ENCODE results near the gene MAGEA4.

Gene MAGEA4

DNA sequence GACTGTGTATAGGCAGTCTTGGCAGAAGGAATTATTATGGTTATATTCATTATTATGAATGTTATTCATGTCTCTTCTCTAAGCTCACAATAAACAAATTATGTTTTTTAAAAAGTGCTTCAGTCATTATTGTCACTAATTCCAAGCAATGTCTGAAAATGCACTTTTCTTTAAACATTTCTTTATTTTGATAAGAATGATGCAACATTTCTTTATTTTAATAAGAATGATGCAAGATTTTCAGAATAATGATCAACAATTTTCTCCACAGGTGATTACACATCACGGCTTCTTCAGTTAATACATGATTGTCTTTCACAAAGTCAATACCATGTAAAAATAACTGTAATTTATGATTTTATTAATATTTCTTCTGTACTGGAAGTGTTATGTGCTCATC, 22.7 kb downstream of the MAGEA4 start:
- no peak overlapping the region for H2BK120ac ChIP-seq (ENCODE audit: insufficient read depth, low read length, poor library complexity)
- no peak overlapping the region for H2AK5ac ChIP-seq (ENCODE audit: low read length)
- H3K4me3 ChIP-seq (ENCODE audit: low read depth, low read length), result no peak overlapping the region
- no peaks in the 10 kb centered on the region for H3K27me3 ChIP-seq (ENCODE audit: insufficient read depth, low read length)
- H4K91ac ChIP-seq (ENCODE audit: low read depth, low read length), result no peak overlapping the region
- H3K4me1 ChIP-seq (ENCODE audit: control insufficient read depth in 1 of 2, insufficient read depth in 2 of 2, low read length in 2 of 2), result no peaks in the 10 kb centered on the region
- H3K36me3 ChIP-seq (ENCODE audit: control insufficient read depth in 1 of 2, insufficient read depth in 2 of 2, low read length in 2 of 2), result no peaks in the 10 kb centered on the region
- H2BK12ac ChIP-seq (ENCODE audit: low read length), result no peak overlapping the region
- H3K4ac ChIP-seq (ENCODE audit: low read depth, low read length), result no peak overlapping the region
- no peak overlapping the region for H2BK5ac ChIP-seq (ENCODE audit: low read depth, low read length, poor library complexity)
- WGBS (ENCODE audit: extremely low coverage, insufficient coverage, insufficient read length), result no CpG with 5 or more reads among the region's 1 CpG
- DNase-seq, result no peak
- H3K27ac ChIP-seq (ENCODE audit: low read depth, low read length), result no peak overlapping the region
- H3K14ac ChIP-seq (ENCODE audit: low read length), result no peak overlapping the region
- no peak overlapping the region for H3K23ac ChIP-seq (ENCODE audit: low read length)
- no peak overlapping the region for H4K12ac ChIP-seq (ENCODE audit: low read depth, low read length)
- no peak overlapping the region for H3K4me2 ChIP-seq (ENCODE audit: low read length)
- no peaks in the 10 kb centered on the region for H3K9me3 ChIP-seq (ENCODE audit: insufficient read depth, low read depth, low read length)
- H3K79me2 ChIP-seq (ENCODE audit: control insufficient read depth, insufficient read depth, low read length, poor library complexity), result no peaks in the 10 kb centered on the region
- H4K8ac ChIP-seq (ENCODE audit: low read depth, low read length), result no peak overlapping the region
- no peak overlapping the region for H2AFZ ChIP-seq (ENCODE audit: insufficient read depth, low read length, poor library complexity)
- no peaks in the 10 kb centered on the region for H3K79me1 ChIP-seq (ENCODE audit: low read length)
- no peak overlapping the region for H3K18ac ChIP-seq (ENCODE audit: low read length)
- H3K9ac ChIP-seq (ENCODE audit: low read length), result no peak overlapping the region

DNA sequence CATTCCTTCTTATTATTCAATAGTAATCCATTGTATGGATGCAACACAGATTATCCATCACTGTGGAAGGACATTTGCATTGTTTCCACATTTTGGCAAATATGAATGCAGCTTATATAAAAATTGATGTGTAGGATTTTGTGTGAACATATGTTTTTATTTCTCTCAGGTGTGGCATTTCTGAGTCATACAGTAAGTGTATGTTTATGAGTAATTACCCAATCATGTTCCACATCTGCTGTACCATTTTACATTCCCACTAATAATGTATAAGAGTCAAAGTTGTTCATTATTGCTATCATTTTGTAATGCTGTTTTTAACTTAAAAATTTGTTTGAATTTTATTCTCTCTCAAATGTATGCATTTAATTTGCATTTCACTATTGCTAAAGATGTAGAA, 25.5 kb downstream of the MAGEA4 start:
- no peak overlapping the region for H3K18ac ChIP-seq (ENCODE audit: low read length)
- H3K4ac ChIP-seq (ENCODE audit: low read depth, low read length), result no peak overlapping the region
- no peak overlapping the region for H2AFZ ChIP-seq (ENCODE audit: insufficient read depth, low read length, poor library complexity)
- H4K8ac ChIP-seq (ENCODE audit: low read depth, low read length), result no peak overlapping the region
- H2BK120ac ChIP-seq (ENCODE audit: insufficient read depth, low read length, poor library complexity), result no peak overlapping the region
- no peaks in the 10 kb centered on the region for H3K27me3 ChIP-seq (ENCODE audit: insufficient read depth, low read length)
- no peak overlapping the region for H2BK5ac ChIP-seq (ENCODE audit: low read depth, low read length, poor library complexity)
- no peaks in the 10 kb centered on the region for H3K4me1 ChIP-seq (ENCODE audit: control insufficient read depth in 1 of 2, insufficient read depth in 2 of 2, low read length in 2 of 2)
- no peak overlapping the region for H3K4me3 ChIP-seq (ENCODE audit: low read depth, low read length)
- no peak overlapping the region for H4K12ac ChIP-seq (ENCODE audit: low read depth, low read length)
- H3K9ac ChIP-seq (ENCODE audit: low read length), result no peak overlapping the region
- H3K27ac ChIP-seq (ENCODE audit: low read depth, low read length), result no peak overlapping the region
- no peak overlapping the region for H3K23ac ChIP-seq (ENCODE audit: low read length)
- no peak for DNase-seq
- no peak overlapping the region for H3K4me2 ChIP-seq (ENCODE audit: low read length)
- H3K36me3 ChIP-seq (ENCODE audit: control insufficient read depth in 1 of 2, insufficient read depth in 2 of 2, low read length in 2 of 2), result no peaks in the 10 kb centered on the region
- no peaks in the 10 kb centered on the region for H3K9me3 ChIP-seq (ENCODE audit: insufficient read depth, low read depth, low read length)
- no peak overlapping the region for H4K91ac ChIP-seq (ENCODE audit: low read depth, low read length)
- H3K79me1 ChIP-seq (ENCODE audit: low read length), result no peaks in the 10 kb centered on the region
- H2BK12ac ChIP-seq (ENCODE audit: low read length), result no peak overlapping the region
- H3K79me2 ChIP-seq (ENCODE audit: control insufficient read depth, insufficient read depth, low read length, poor library complexity), result no peaks in the 10 kb centered on the region
- no peak overlapping the region for H2AK5ac ChIP-seq (ENCODE audit: low read length)
- no peak overlapping the region for H3K14ac ChIP-seq (ENCODE audit: low read length)

DNA sequence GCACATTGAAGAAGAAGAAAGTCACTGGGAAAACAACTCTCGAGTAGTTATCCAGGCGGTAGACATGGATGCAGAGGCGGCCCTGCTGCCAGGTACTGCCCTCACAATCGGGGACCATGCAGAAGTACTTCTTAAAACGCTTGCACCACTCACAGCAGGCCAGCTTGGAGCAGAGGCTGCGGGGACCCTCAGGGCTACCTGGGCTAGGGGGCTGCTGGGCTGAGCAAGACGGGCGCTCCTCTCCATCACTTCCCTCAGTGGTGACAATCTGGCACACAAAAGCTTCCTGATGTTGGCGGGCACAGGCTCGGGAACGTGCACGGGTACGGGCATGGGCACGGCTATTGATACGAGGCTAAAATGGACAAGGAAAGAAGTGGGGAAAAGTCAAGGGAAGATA, 42.0 kb downstream of the MAGEA4 start:
- Histone ChIP-seq H3K79me1 (ENCODE audit: low read length) (no peaks in the 10 kb centered on the region), H3K79me2 (ENCODE audit: control insufficient read depth, insufficient read depth, low read length, poor library complexity) (no peaks in the 10 kb centered on the region), H2BK5ac (ENCODE audit: low read depth, low read length, poor library complexity) (no peak overlapping the region), H3K36me3 (ENCODE audit: control insufficient read depth in 1 of 2, insufficient read depth in 2 of 2, low read length in 2 of 2) (peaks cover 8 to 14% of the 10 kb centered on the region in 2 experiments), H3K9me3 (ENCODE audit: insufficient read depth, low read depth, low read length) (no peaks in the 10 kb centered on the region), H3K4me2 (ENCODE audit: low read length) (no peak overlapping the region), H2BK12ac (ENCODE audit: low read length) (no peak overlapping the region), H3K14ac (ENCODE audit: low read length) (no peak overlapping the region), H3K27ac (ENCODE audit: low read depth, low read length) (no peak overlapping the region), H3K23ac (ENCODE audit: low read length) (no peak overlapping the region), H3K27me3 (ENCODE audit: insufficient read depth, low read length) (no peaks in the 10 kb centered on the region), H3K4me3 (ENCODE audit: low read depth, low read length) (no peak overlapping the region), H4K12ac (ENCODE audit: low read depth, low read length) (no peak overlapping the region), H3K4ac (ENCODE audit: low read depth, low read length) (no peak overlapping the region), H4K8ac (ENCODE audit: low read depth, low read length) (no peak overlapping the region), H2BK120ac (ENCODE audit: insufficient read depth, low read length, poor library complexity) (no peak overlapping the region), H4K91ac (ENCODE audit: low read depth, low read length) (no peak overlapping the region), H2AFZ (ENCODE audit: insufficient read depth, low read length, poor library complexity) (no peak overlapping the region), H3K18ac (ENCODE audit: low read length) (no peak overlapping the region), H3K4me1 (ENCODE audit: control insufficient read depth in 1 of 2, insufficient read depth in 2 of 2, low read length in 2 of 2) (no peaks in the 10 kb centered on the region), H2AK5ac (ENCODE audit: low read length) (no peak overlapping the region), H3K9ac (ENCODE audit: low read length) (no peak overlapping the region)
- DNase-seq, result no peak
- no CpG with 5 or more reads among the region's 15 CpGs for WGBS (ENCODE audit: extremely low coverage, insufficient coverage, insufficient read length)

DNA sequence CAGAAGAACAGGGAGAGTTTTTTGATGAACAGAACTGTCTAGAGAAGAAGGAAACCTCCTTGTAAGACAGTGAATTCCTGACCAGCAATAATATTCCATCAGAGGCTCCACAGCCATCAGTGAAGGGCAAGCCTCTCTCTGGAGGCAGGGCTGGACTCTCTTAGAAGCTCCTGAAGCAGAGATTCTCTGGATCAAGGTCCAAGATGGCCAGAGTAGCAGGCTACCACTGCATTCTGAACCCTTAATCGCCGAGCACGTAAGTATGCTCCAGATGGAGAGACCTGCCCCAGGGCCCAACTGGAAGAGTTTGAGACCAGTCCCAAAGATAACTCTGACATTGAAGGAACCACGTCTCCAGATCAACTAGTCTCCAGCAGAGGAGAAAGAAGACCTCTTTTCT, 45.4 kb downstream of the MAGEA4 start:
- H3K79me1 ChIP-seq (ENCODE audit: low read length), result no peaks in the 10 kb centered on the region
- H3K4me3 ChIP-seq (ENCODE audit: low read depth, low read length), result no peak overlapping the region

More for the DNA sequence above, 45.4 kb downstream of the MAGEA4 start:
- no peak overlapping the region for H2AK5ac ChIP-seq (ENCODE audit: low read length)
- no peak overlapping the region for H4K8ac ChIP-seq (ENCODE audit: low read depth, low read length)
- H3K4me1 ChIP-seq (ENCODE audit: control insufficient read depth in 1 of 2, insufficient read depth in 2 of 2, low read length in 2 of 2), result no peaks in the 10 kb centered on the region
- no peak overlapping the region for H3K4ac ChIP-seq (ENCODE audit: low read depth, low read length)
- no peak overlapping the region for H4K12ac ChIP-seq (ENCODE audit: low read depth, low read length)
- H3K79me2 ChIP-seq (ENCODE audit: control insufficient read depth, insufficient read depth, low read length, poor library complexity), result no peaks in the 10 kb centered on the region
- no CpG with 5 or more reads among the region's 4 CpGs for WGBS (ENCODE audit: extremely low coverage, insufficient coverage, insufficient read length)
- no peak overlapping the region for H3K14ac ChIP-seq (ENCODE audit: low read length)
- H3K9me3 ChIP-seq (ENCODE audit: insufficient read depth, low read depth, low read length), result no peaks in the 10 kb centered on the region
- no peak overlapping the region for H3K9ac ChIP-seq (ENCODE audit: low read length)
- no peak overlapping the region for H3K23ac ChIP-seq (ENCODE audit: low read length)
- H3K36me3 ChIP-seq (ENCODE audit: control insufficient read depth in 1 of 2, insufficient read depth in 2 of 2, low read length in 2 of 2), result peaks cover 8 to 14% of the 10 kb centered on the region in 2 experiments
- no peak overlapping the region for H2BK120ac ChIP-seq (ENCODE audit: insufficient read depth, low read length, poor library complexity)
- H2BK12ac ChIP-seq (ENCODE audit: low read length), result no peak overlapping the region
- H4K91ac ChIP-seq (ENCODE audit: low read depth, low read length), result no peak overlapping the region
- H3K27me3 ChIP-seq (ENCODE audit: insufficient read depth, low read length), result no peaks in the 10 kb centered on the region
- H3K18ac ChIP-seq (ENCODE audit: low read length), result no peak overlapping the region
- H2AFZ ChIP-seq (ENCODE audit: insufficient read depth, low read length, poor library complexity), result no peak overlapping the region
- DNase-seq, result no peak
- no peak overlapping the region for H3K4me2 ChIP-seq (ENCODE audit: low read length)
- no peak overlapping the region for H3K27ac ChIP-seq (ENCODE audit: low read depth, low read length)
- H2BK5ac ChIP-seq (ENCODE audit: low read depth, low read length, poor library complexity), result no peak overlapping the region
